Peyer's patch (tissue), 4 donors: ENCODE results near the gene MAPKAPK3.

Experiments
- POLR2A ChIP-seq, 2 donors: fragments of 450-650 bp; IDR thresholded peaks; one replicate each; pipeline ENCODE4 v1.5.1; 2017; ENCODE audit warnings: antibody characterized with exemption in 2 of 2, mild to moderate bottlenecking in 2 of 2, moderate library complexity in 2 of 2
- TF ChIP-seq, protein P1 (sequence below), 6 experiments: fragments of 450-650 bp in 4 of 6; fragments of 200-600 bp in 2 of 6; sonication (generic) in 1 of 6; IDR thresholded peaks; one replicate each; pipeline ENCODE4 v1.5.1; 2017 to 2019; ENCODE audit warnings: antibody characterized with exemption in 6 of 6, mild to moderate bottlenecking in 3 of 6, moderate library complexity in 1 of 6

DNA sequence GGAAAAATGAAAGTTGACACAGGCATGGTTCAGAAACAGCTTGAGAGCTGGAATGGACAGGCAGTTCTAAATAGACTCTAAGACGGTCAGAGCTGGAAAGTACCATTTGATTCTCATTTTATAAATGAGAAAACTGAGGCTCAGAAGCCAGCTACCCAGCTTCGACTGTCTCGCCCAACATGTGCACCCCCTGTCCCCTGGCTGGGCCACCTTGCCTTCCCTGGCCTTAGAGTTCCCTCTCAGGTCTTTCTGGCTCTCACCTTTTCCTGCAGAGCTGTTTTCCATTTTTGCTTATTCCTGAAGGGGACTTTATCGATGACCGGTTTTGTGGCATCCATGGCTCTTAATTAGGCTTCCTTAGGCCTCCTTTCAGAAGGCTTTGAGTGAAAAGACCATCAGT lies 40.5 kb downstream of the MAPKAPK3 start:
- TF ChIP-seq, protein P1, sequence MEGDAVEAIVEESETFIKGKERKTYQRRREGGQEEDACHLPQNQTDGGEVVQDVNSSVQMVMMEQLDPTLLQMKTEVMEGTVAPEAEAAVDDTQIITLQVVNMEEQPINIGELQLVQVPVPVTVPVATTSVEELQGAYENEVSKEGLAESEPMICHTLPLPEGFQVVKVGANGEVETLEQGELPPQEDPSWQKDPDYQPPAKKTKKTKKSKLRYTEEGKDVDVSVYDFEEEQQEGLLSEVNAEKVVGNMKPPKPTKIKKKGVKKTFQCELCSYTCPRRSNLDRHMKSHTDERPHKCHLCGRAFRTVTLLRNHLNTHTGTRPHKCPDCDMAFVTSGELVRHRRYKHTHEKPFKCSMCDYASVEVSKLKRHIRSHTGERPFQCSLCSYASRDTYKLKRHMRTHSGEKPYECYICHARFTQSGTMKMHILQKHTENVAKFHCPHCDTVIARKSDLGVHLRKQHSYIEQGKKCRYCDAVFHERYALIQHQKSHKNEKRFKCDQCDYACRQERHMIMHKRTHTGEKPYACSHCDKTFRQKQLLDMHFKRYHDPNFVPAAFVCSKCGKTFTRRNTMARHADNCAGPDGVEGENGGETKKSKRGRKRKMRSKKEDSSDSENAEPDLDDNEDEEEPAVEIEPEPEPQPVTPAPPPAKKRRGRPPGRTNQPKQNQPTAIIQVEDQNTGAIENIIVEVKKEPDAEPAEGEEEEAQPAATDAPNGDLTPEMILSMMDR (IDR thresholded peaks at IDR 0.05), result no peak
- no peak for TF ChIP-seq POLR2A (IDR thresholded peaks at IDR 0.05)
